DOHH2 (cell line): Measurements from ENCODE around the gene SBNO2.

Experiments used
- CTCF ChIP-seq: fragments of 200-600 bp; sonication (generic); IDR thresholded peaks from one replicate; pipeline ENCODE4 v1.5.1; 2014; ENCODE audit warnings: antibody characterized with exemption, mild to moderate bottlenecking, low read depth, low read length; ENCODE audit not compliant: poor library complexity, severe bottlenecking
- EZH2phosphoT487 ChIP-seq: fragments of 200-600 bp; sonication (generic); IDR thresholded peaks from 2 replicates; pipeline ENCODE4 v1.6.1; 2017; ENCODE audit warnings: borderline replicate concordance, mild to moderate bottlenecking, antibody characterized with exemption, low read length, moderate library complexity, mixed read lengths

GRCh38 chr19:1218751-1219567 is 44.9 kb upstream of the SBNO2 start:
- TF ChIP-seq EZH2phosphoT487 (no peak), CTCF (no peak)
